ENCODE measurements around the gene FOLR2. TPM values are rescaled to one million over a fixed set of nuclear protein-coding genes. Genes with fewer than 3 reads are reported as not detected.

Gene FOLR2
- total RNA-seq, 1 experiment from 2014 or later: not detected

- Histone ChIP-seq H3K27me3 (ENCODE audit: insufficient read depth, low read length) (no peaks in the 10 kb centered on the region), H3K27ac (ENCODE audit: low read depth, low read length) (no peak overlapping the region), H3K4me2 (ENCODE audit: low read length) (no peak overlapping the region), H3K4me1 (ENCODE audit: control insufficient read depth in 1 of 2, insufficient read depth in 2 of 2, low read length in 2 of 2) (no peaks in the 10 kb centered on the region; a peak in 1 of 4 replicates), H4K20me1 (ENCODE audit: insufficient read depth) (no peaks in the 10 kb centered on the region), H3K9ac (ENCODE audit: low read length) (no peak overlapping the region), H3K36me3 (ENCODE audit: control insufficient read depth in 1 of 2, insufficient read depth in 2 of 2, low read length in 2 of 2) (no peaks in the 10 kb centered on the region), H3K9me3 (ENCODE audit: control insufficient read depth in 1 of 2, insufficient read depth in 1 of 2, low read depth in 1 of 2, low read length in 2 of 2) (no peaks in the 10 kb centered on the region), H3K4me3 (replicated peaks in 1 of 2; ENCODE audit: low read depth in 1 of 2, low read length in 2 of 2) (no peak overlapping the region), H3K9me2 (ENCODE audit: insufficient read depth) (no peaks in the 10 kb centered on the region), H3K79me2 (ENCODE audit: insufficient read depth, low read length) (no peaks in the 10 kb centered on the region), H2AFZ (ENCODE audit: low read depth, low read length, poor library complexity, severe bottlenecking) (no peak overlapping the region)
- ChIA-PET CTCF (no interaction called here), POLR2A (no interaction called here), RAD21 (ENCODE audit: low non-redundant PET in 1 of 2, low total read pairs in 2 of 2, uncharacterized antibody in 2 of 2, unreplicated experiment in 2 of 2) (no interaction called here)
- no peak for DNase-seq (ENCODE audit: low read depth, low spot score)
- intact Hi-C loops (cut with micrococcal nuclease): no loop called here
- no peak for TF ChIP-seq MAX (IDR thresholded peaks at IDR 0.05)
- no peak for TF ChIP-seq EZH2 (IDR thresholded peaks at IDR 0.05)
- no peak for TF ChIP-seq SP1 (IDR thresholded peaks at IDR 0.05; ENCODE audit: low read depth)
- TF ChIP-seq RAD21 (IDR thresholded peaks at IDR 0.05; ENCODE audit: low read depth): no peak
- no peak for TF ChIP-seq TCF7L2 (IDR thresholded peaks at IDR 0.05; ENCODE audit: borderline replicate concordance, extremely low read depth, insufficient read depth, insufficient read length)
- TF ChIP-seq, protein P1, sequence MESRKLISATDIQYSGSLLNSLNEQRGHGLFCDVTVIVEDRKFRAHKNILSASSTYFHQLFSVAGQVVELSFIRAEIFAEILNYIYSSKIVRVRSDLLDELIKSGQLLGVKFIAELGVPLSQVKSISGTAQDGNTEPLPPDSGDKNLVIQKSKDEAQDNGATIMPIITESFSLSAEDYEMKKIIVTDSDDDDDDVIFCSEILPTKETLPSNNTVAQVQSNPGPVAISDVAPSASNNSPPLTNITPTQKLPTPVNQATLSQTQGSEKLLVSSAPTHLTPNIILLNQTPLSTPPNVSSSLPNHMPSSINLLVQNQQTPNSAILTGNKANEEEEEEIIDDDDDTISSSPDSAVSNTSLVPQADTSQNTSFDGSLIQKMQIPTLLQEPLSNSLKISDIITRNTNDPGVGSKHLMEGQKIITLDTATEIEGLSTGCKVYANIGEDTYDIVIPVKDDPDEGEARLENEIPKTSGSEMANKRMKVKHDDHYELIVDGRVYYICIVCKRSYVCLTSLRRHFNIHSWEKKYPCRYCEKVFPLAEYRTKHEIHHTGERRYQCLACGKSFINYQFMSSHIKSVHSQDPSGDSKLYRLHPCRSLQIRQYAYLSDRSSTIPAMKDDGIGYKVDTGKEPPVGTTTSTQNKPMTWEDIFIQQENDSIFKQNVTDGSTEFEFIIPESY (IDR thresholded peaks at IDR 0.05; ENCODE audit: extremely low read depth, insufficient replicate concordance, low read length): no peak
- TF ChIP-seq JUND (IDR thresholded peaks at IDR 0.05): no peak
- no peak for TF ChIP-seq POLR2A (IDR thresholded peaks at IDR 0.05; ENCODE audit: borderline replicate concordance, extremely low read depth, insufficient read depth, insufficient read length)
- no peak for TF ChIP-seq YY1 (IDR thresholded peaks at IDR 0.05; ENCODE audit: extremely low read depth, insufficient replicate concordance, low read depth, low read length)
- TF ChIP-seq EGR1 (IDR thresholded peaks at IDR 0.05; ENCODE audit: low read depth): no peak
- no peak for TF ChIP-seq ATF3 (IDR thresholded peaks at IDR 0.05)
- ATAC-seq: no peak
- no TSS peak for BruUV-seq (replicated peaks)
These were observed 31.0 kb downstream of the FOLR2 start for GRCh38 chr11:72247584-72247983.
